GM18873 (cell line): Measurements from ENCODE around the gene UBE4B.
"Not testable (repeated sequence)": the region's sequence is repeated elsewhere in the genome, so short reads cannot be mapped to it uniquely, and the experiment has no call there.

Experiments used
- ATAC-seq: cut with Tn5 transposase; IDR thresholded peaks from one replicate; pipeline ENCODE4 v1.9.1; 2021; ENCODE audit warnings: mild to moderate bottlenecking, moderate library complexity, moderate number of reproducible peaks; ENCODE audit not compliant: unreplicated experiment, low FRiP score

The UBE4B gene

DNA sequence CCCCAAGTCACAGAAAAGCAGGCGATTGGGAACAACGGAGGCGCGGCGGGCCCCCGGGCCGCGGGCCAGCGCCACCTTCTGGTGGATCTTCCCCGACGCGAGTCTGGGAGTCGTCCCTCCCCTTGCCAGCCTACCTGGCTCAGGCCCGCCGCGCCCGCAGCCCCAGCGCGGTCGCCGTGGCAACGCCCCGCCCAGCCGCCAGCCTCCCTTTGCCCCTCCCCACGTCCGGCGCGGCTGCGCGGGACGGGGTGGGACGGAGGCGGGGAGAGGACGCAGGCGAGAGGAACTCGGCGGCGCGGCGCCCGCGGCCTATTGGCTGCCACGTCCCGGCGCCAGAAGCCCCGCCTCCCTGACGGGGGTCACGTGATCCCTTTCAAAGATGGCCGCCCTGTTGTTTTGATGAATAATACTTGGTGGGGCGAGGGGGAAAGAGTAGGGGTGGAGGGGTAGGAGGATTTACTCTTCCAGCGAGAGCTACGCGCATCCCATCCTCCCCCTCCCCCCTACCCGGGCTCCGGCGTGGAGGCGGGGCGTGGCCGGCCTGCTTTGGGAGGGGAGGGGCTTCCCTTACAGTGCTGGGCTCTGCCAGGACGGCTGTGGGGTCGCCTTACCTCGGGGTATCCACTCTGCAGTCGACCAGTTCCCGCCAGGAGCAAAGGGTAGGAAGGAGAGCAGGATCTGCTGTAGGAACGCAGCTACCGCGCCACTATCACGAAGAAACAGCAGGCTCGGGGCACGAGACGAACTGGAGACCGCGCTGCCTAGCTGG lies at the start of gene UBE4B:
UBE4B (plus strand) TSS at position 369 of the 769 bp plus-strand sequence. CDS start 713 bp downstream, outside the sequence.
- peak; percentile 86 for ATAC-seq

DNA sequence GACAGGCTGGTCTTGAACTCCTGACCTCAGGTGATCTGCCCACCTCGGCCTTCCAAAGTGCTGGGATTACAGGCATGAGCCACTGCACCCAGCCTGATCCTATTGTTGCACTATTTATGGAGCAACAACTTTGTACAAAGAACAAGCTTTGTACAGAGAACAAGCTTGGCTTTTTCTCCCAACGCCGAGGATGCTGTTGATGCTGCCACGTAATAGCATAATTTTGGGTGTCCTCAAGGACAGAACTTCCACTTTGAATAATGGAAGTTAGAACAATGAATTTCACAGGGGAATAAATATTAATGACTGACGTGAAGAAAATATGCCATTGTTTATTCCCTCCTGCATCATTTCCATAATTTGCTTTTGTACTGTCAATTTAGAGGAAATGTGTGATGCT lies 48.5 kb upstream of the UBE4B start:
- no peak for ATAC-seq

DNA sequence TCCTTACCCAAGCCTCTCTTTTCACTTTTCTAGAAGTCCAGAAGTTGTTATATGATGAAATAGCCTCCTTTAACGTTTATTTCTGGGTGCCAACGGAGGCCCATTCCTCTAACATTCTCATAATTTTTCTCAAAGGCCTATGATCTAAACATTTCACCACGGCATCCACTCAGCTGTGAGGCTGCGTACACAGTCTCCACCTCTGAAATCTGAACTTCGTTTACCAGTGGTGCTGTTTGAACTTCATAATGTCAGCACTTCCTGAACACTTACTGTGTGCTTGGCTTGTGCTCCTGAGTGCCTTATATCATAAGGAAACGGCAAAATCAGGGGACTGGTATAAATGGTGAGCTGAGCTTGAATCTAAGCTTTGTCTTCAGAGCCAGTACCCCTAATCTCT lies 47.8 kb upstream of the UBE4B start:
- no peak for ATAC-seq

DNA sequence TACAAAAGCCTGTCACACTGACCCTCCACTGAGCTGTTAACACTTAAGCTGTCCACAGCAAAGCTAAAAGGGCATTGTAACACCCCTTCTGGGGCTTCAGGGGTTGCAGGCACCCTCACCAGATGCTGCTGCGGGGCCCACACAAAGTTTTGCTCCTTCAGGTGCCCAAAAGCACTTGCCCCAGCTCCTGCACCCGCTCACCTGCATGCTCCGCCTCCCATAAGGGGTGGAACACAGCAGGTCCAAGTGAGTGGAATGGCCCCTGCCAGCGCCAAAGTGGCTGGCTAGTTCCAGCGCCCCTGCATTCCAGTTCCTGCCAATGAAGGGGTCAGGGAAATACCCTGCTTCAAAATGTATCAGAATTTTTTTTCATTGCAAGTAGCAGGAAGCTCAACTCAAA lies 43.0 kb upstream of the UBE4B start:
- no peak for ATAC-seq

DNA sequence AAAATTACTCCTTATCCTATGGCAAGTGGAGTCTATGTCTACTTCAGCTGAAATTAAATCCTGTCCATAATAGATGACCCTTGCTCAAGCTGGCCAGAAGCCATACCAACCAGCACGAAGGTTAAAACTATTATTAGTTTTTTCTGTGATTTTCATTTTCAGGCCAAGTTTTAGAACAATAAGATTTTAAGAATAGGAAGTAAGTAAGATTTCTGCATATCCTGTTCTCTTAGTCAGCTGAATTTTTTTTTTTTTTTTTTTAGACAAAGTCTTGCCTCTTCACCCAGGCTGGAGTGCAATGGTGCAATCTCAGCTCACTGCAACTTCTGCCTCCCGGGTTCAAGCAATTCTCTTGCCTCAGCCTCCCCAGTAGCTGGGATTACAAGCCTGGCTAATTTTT lies 41.8 kb upstream of the UBE4B start:
- ATAC-seq = no peak

DNA sequence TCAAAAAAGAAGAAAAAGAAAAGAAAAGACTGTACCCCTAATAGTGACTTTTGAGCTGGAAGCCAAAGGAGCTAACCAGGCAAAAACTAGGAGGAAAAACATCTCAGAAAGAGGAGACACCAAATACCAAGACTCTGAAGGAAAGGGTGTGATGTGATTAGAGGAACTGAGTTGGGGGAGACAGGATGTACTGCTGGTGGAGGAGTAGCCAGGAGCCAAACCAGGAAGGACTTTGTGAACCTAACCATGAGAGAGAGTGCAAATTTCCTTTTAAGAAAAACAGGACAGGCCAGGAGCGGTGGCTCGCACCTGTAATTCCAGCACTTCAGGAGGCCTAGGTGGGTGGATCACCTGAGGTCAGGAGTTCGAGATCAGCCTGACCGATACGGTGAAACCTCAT lies 39.8 kb upstream of the UBE4B start:
- no peak for ATAC-seq

DNA sequence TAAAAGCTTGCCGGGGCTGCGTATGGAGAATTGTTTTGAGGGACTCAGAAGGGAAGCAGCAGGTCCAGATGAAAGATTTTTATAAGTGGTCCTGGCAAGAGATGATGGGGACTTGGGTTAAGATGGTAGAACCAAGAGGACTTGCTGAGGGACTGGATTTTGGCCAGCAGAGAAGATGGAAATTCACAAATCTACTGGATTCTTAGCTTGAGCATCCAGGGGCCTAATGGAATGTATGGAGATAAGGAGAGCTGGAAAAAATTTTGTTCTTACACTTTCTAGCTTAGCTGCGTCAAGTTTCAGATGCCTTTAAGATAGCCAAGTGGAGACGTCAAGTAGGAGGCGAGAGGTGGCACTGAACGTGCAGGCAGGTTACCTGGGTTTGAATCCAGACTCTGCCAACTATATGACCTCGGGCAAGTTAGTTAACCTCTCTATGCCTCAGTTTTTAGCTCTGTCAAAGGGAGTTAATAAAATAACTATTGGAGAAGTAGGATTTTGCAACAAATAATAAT lies 39.1 kb upstream of the UBE4B start:
- no peak for ATAC-seq

DNA sequence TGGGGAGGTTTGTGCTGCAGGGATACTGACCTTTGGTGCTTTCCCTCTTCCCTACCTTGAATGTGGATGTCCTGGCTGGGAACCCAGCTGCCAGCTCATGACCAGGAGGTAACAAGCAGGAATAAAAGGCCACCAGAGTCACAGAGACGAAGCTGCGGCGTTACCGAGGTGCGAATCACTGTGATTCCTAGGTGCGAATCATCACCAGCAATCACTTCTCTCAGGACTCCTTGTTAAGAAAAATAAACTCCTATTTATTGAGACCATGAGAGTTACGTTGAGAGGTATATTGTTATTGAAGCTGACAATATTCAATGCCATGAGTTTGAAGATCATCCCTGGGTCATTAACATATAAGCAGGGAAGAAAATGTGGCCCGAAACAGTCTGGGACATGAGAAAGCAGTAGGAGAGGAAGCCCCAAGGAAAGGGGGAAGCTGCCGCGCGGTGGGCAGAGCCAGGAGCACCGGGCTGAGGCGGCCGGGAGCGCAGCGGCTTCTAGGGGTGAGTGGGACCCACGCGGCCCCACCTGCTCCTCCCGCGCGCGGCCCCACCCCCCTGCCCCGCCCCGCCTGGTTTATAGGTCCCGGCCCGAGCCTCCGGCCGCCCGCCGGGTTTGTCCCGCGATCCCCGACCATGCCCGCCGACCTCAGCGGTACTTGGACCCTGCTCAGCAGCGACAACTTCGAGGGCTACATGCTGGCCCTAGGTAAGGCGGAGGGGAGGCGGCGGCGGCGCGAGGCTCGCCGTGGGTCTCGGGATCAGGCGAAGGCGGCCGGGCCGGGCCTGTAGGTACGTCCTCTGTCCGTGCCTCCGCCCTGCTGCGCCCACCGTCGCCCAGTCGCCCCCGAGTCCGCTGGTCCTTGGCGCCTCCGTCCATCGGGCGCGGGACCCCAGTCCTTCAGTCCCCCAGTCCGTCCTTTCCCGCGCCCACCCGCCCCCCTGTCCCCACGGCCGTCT lies 35.9 kb upstream of the UBE4B start, which contains the start of gene RBP7:
RBP7 (plus strand) TSS at position 605 of the 959 bp plus-strand sequence; CDS start at position 636, 31 bp downstream.
- no peak for ATAC-seq

DNA sequence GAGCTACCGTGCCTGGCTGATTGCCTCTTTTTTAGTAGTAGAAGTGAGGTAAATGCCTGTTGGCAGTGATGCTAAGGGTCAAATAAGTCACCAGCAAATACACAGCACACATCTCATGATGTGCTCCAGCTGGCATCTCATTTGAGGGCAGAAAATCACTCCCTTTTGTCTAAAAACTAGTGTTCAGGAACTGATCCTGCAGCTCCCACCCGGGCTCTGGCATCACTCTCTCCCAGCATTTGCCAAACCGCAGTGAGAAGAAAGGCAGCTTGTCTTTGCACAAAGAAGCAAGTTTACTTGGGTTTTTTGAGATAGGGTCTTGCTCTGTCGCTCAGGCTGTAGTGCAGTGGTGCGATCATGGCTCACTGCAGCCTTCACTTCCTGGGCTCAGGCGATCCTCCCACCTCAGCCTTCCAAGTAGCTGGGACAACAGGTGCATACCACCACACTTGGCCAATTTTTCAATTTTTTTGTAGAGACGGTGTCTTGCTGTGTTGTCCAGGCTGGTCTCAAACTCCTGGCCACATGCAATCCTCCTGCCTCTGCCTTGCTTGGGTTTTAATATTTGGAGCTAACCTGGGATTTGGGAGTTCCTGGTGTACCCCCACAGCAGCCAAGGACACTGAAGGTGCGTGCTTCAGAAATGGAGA lies 31.6 kb upstream of the UBE4B start:
- no peak for ATAC-seq

DNA sequence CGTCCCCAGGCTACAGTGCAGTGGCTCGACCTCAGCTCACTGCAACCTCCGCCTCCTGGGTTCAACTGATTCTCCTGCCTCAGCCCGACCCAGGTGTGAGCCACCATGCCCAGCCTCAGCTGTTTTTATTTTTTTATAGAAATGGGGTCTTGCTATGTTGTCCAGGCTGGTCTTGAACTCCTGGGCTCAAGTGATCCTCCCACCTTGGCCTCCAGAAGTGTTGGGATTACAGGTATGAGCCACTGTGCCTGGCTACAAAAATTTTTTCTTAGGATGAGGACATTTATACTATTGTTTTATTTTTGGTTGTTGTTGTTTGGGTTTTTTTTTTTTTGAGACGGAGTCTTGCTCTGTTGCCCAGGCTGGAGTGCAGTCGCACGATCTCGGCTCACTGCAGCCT lies 27.5 kb upstream of the UBE4B start:
- ATAC-seq = not testable (repeated sequence)

DNA sequence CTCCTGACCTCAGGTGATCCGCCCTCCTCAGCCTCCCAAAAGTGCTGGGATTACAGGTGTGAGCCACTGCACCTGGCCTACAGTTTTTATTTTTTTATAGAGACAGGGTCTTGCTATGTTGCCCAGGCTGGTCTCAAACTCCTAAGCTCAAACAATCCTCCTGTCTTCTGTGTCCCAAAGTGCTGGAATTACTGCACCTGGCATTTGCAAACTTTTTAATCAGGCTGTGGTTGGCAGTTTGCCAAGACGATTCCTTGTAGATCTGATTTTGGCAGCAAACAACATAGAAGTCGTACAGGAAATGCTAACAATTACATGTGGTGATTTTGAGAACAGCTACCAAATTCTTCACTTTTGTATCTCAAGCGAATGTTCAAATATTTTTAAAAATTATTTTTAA lies 25.6 kb upstream of the UBE4B start:
- no peak for ATAC-seq

DNA sequence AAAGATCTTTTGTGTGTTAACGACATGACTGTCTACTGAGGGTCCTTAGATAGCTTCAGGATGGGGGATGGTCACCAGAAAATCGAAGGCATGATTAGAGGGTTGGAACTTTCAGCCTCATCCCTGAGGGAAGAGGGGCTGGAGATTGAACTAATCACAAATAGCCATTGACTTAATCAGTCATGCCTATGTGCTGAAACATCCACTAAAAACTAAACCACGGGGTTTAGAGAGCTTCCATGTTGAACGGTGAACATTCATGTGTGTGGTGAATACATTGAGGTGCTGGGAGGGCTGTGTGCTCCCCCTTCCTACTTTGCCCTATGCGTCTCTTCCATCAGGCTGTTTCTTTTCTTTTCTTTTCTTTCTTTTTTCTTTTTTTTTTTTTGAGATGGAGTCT lies 18.7 kb upstream of the UBE4B start:
- ATAC-seq = no peak

DNA sequence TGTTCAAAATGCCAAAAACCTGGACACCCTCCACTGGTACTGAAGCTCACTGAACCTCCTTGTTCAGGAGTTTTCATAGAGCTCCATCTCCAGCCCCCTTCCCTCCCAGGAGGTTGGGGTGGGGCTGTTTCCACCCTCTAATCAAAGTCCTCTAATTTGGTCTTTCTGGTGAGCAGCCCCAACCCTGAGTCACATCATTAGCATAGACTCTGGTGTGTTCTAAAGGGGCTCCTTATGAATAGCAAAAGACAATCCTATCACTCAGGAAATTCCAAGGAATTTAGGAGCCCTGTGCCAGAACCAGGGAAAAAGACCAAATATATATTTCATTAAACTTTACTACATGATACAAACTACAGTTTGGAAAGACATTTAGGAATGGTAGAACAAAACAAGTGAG lies 13.2 kb upstream of the UBE4B start:
- no peak for ATAC-seq

DNA sequence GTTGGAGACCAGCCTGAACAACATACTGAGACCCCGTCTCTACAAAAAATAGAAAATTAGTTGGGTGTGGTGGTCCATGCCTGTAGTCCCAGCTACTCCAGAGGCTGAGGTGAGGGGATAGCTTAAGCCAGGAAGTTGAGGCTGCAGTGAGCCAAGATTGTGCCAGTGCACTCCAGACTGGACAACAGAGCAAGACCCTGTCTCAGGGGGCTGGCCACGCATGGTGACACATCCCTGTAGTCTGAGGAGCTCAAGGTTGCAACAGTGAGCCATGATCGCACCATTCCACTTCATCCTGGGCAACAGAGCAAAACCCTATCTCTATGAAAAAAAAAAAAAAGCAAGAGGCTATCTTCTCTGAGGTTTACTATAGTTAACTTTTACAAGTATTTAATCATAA lies 12.7 kb upstream of the UBE4B start:
- ATAC-seq = no peak

DNA sequence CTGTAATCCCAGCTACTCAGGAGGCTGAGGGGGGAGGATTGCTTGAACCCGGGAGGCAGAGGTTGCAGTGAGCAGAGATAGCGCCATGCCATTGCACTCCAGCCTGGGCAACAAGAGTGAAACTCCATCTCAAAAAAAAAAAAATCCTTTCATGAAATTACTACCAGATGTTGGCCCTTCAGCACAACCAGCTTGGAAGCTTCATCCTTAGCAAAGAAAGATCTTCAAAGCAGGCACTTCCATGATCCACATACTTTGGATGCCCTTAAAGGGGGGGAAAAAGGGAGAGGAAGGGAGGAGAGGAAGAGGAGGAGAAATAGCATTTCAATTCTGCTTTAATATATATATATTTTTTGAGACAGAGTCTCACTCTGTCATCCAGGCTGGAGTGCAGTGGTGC lies 12.1 kb upstream of the UBE4B start:
- ATAC-seq = not testable (repeated sequence)

DNA sequence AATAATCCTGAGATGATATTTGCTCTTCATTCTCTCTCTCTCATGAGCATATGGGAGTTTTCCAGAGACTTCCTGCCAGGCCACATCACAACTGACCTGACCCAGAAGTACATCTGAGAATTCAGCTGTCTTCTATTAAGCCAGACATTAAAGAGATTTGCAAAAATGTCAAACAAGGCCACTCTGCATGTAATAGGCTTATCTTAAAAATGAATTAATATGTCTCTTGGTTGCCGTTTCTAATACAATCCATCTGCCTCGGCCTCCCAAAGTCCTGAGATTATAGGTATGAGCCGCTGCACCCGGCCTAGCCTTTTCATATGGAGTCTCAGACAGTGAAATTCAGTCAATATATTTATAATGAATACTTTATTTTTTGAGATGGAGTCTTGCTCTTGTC lies 10.8 kb upstream of the UBE4B start:
- ATAC-seq = not testable (repeated sequence)

DNA sequence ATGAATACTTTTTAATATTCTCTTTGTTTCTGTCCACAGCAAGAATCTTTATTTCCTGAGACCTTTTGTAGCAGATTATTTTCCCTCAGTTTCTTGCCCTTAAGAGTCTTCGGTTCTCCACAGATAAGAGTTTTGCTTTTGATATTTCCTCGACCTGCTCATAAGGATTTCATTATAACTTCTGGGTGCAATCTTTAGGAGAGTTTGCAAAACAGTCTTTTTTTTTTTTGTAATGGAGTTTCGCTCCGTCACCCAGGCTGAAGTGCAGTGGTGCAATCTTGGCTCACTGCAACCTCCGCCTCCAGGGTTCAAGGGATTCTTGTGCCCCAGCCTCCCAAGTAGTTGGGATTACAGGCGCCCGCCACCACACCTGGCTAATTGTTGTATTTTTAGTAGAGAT lies 10.1 kb upstream of the UBE4B start:
- ATAC-seq = no peak

DNA sequence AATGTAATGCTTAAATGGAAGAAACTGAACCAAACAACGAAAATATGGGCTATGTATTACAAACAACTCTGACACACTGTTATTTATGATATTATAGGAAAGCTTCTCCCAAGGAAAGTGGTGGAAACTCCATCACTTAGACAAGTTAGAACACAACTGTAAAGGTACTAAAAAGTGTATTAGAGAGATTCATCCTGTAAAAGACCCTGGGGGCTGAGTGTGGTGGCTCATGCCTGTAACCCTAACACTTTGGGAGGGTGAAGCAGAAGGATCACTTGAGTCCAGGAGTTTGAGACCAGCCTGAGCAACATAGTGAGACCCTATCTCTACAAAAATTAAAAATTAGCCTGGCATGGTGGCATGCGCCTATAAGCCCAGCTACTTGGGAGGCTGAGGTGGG lies 7.4 kb upstream of the UBE4B start:
- ATAC-seq = no peak

DNA sequence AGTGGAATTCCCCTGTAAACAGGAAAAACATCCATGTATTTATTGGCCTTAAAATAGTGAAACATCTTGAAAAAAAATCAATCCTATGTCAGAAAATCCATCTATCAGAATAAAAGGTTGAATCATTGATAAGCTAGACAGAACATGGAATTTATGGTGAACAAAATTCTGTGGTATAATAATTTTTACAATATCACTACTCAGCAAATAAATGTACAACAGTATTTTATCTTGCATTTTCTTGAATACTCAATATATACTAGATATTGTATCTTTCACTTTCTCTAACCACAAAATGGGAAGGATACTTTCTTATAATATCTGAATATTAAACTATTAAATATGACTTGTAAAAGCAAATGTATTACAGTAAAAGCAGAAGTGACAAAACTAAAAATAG lies 5.7 kb upstream of the UBE4B start:
- no peak for ATAC-seq

DNA sequence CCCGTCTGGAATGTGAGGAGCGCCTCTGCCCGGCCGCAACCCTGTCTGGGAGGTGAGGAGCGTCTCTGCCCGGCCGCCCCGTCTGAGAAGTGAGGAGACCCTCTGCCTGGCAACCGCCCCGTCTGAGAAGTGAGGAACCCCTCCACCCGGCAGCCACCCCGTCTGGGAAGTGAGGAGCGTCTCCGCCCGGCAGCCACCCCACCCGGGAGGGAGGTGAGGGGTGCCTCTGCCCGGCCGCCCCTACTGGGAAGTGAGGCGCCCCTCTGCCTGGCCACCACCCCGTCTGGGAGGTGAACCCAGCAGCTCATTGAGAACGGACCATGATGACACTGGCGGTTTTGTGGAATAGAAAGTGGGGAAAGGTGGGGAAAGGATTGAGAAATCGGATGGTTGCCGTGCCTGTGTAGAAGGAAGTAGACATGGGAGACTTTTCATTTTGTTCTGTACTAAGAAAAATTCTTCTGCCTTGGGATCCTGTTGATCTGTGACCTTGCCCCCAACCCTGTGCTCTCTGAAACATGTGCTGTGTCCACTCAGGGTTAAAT lies 3.7 kb upstream of the UBE4B start:
- not testable (repeated sequence) for ATAC-seq
